ENCODE results near the gene CD5L.

DNA sequence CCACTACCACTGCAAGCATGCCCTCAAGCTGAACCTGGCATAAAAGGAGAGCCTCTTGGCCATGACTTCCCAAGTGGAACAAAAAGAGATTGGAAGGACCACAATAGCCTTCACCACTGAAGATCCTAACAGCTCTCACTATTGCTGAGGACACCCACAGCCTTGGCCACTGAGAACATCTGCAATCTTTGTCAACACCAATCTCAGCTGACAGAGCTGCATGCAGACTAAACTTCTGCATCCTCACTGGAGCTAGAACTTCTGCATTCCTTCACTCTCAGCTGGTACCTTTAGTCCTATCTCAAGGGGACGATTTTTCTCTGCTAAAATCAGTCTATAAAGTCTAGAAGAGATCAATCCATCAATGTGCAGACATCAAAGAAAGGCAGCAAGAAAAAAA is 56.4 kb downstream of the CD5L start:
- TF ChIP-seq, protein P1, sequence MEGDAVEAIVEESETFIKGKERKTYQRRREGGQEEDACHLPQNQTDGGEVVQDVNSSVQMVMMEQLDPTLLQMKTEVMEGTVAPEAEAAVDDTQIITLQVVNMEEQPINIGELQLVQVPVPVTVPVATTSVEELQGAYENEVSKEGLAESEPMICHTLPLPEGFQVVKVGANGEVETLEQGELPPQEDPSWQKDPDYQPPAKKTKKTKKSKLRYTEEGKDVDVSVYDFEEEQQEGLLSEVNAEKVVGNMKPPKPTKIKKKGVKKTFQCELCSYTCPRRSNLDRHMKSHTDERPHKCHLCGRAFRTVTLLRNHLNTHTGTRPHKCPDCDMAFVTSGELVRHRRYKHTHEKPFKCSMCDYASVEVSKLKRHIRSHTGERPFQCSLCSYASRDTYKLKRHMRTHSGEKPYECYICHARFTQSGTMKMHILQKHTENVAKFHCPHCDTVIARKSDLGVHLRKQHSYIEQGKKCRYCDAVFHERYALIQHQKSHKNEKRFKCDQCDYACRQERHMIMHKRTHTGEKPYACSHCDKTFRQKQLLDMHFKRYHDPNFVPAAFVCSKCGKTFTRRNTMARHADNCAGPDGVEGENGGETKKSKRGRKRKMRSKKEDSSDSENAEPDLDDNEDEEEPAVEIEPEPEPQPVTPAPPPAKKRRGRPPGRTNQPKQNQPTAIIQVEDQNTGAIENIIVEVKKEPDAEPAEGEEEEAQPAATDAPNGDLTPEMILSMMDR (IDR thresholded peaks at IDR 0.05): no peak
- no peak for TF ChIP-seq EZH2phosphoT487 (IDR thresholded peaks at IDR 0.05)
